ENCODE data around the gene STRBP. TPM values are rescaled to one million over a fixed set of nuclear protein-coding genes. Genes with fewer than 3 reads are reported as not detected.

The STRBP gene
- total and polyA plus RNA-seq, 2 experiments from 2014 or later: 1.4 to 2.5 TPM

GRCh38 chr9:123248630-123249029 is 19.8 kb downstream of the STRBP start:
- H3K4me1 ChIP-seq (ENCODE audit: insufficient read depth): no peaks in the 10 kb centered on the region
- TF ChIP-seq EZH2phosphoT487 (IDR thresholded peaks at IDR 0.05; ENCODE audit: insufficient read depth, low read depth) (no peak), EZH2 (IDR thresholded peaks at IDR 0.05; ENCODE audit: insufficient read depth, poor library complexity, severe bottlenecking) (no peak)
- H2AFZ ChIP-seq: no peak overlapping the region
- no peaks in the 10 kb centered on the region for H3K9me2 ChIP-seq (ENCODE audit: insufficient read depth)
- no peak overlapping the region for H3K4me3 ChIP-seq
- no peak overlapping the region for H3K27ac ChIP-seq
- in situ Hi-C loops (cut with MboI): no loop called here
- no peak overlapping the region for H3K4me2 ChIP-seq (ENCODE audit: unreplicated experiment)
- H3K36me3 ChIP-seq (ENCODE audit: low read depth): no peaks in the 10 kb centered on the region
- no peaks in the 10 kb centered on the region for H4K20me1 ChIP-seq (ENCODE audit: insufficient read depth)
- no peaks in the 10 kb centered on the region for H3K27me3 ChIP-seq (replicated peaks; ENCODE audit: insufficient read depth)
- 86 to 90% methylated on average over 2 of the region's 2 CpGs for WGBS, 2 experiments (ENCODE audit: low coverage in 1 of 2, low lambda C conversion rate in 2 of 2, missing lambda C conversion rate in 2 of 2)
- H3F3A ChIP-seq (ENCODE audit: insufficient read depth): no peaks in the 10 kb centered on the region
- no peaks in the 10 kb centered on the region for H3K79me2 ChIP-seq (ENCODE audit: insufficient read depth)
- H3K9ac ChIP-seq: no peak overlapping the region
- no peaks in the 10 kb centered on the region for H3K9me3 ChIP-seq (ENCODE audit: low read depth)
- DNase-seq: no peak

GRCh38 chr9:123246534-123246933 is 21.9 kb downstream of the STRBP start:
- Histone ChIP-seq H3K4me3 (no peak overlapping the region), H3K9me2 (ENCODE audit: insufficient read depth) (no peaks in the 10 kb centered on the region), H2AFZ (no peak overlapping the region), H3K4me2 (ENCODE audit: unreplicated experiment) (no peak overlapping the region), H3K9me3 (ENCODE audit: low read depth) (no peaks in the 10 kb centered on the region), H3K9ac (no peak overlapping the region), H3K27ac (no peak overlapping the region), H3K36me3 (ENCODE audit: low read depth) (no peaks in the 10 kb centered on the region), H3K4me1 (ENCODE audit: insufficient read depth) (no peaks in the 10 kb centered on the region), H3K79me2 (ENCODE audit: insufficient read depth) (no peaks in the 10 kb centered on the region), H3K27me3 (replicated peaks; ENCODE audit: insufficient read depth) (no peaks in the 10 kb centered on the region), H3F3A (ENCODE audit: insufficient read depth) (no peaks in the 10 kb centered on the region), H4K20me1 (ENCODE audit: insufficient read depth) (no peaks in the 10 kb centered on the region)
- DNase-seq: no peak
- in situ Hi-C loops (cut with MboI): no loop called here
- TF ChIP-seq EZH2 (IDR thresholded peaks at IDR 0.05; ENCODE audit: insufficient read depth, poor library complexity, severe bottlenecking) (no peak), EZH2phosphoT487 (IDR thresholded peaks at IDR 0.05; ENCODE audit: insufficient read depth, low read depth) (no peak)

- Histone ChIP-seq H3K27ac (no peak overlapping the region), H3F3A (ENCODE audit: insufficient read depth) (no peaks in the 10 kb centered on the region), H3K4me2 (ENCODE audit: unreplicated experiment) (no peak overlapping the region), H3K4me3 (no peak overlapping the region), H3K27me3 (replicated peaks; ENCODE audit: insufficient read depth) (no peaks in the 10 kb centered on the region), H3K36me3 (ENCODE audit: low read depth) (no peaks in the 10 kb centered on the region), H3K9ac (no peak overlapping the region), H2AFZ (no peak overlapping the region), H3K9me3 (ENCODE audit: low read depth) (no peaks in the 10 kb centered on the region), H3K79me2 (ENCODE audit: insufficient read depth) (no peaks in the 10 kb centered on the region), H3K4me1 (ENCODE audit: insufficient read depth) (no peaks in the 10 kb centered on the region), H3K9me2 (ENCODE audit: insufficient read depth) (no peaks in the 10 kb centered on the region), H4K20me1 (ENCODE audit: insufficient read depth) (no peaks in the 10 kb centered on the region)
- in situ Hi-C loops (cut with MboI): no loop called here
- TF ChIP-seq EZH2 (IDR thresholded peaks at IDR 0.05; ENCODE audit: insufficient read depth, poor library complexity, severe bottlenecking) (no peak), EZH2phosphoT487 (IDR thresholded peaks at IDR 0.05; ENCODE audit: insufficient read depth, low read depth) (no peak)
- no peak for DNase-seq
- WGBS, 2 experiments (ENCODE audit: low coverage in 1 of 2, low lambda C conversion rate in 2 of 2, missing lambda C conversion rate in 2 of 2): 80 to 88% methylated on average over 1 of the region's 1 CpG
Observed at GRCh38 chr9:123239726-123240125, 28.7 kb downstream of the STRBP start.

GRCh38 chr9:123238365-123238764 is 30.0 kb downstream of the STRBP start:
- no peak overlapping the region for H3K4me2 ChIP-seq (ENCODE audit: unreplicated experiment)

GRCh38 chr9:123237220-123237619 is 31.2 kb downstream of the STRBP start:
- TF ChIP-seq EZH2 (IDR thresholded peaks at IDR 0.05; ENCODE audit: insufficient read depth, poor library complexity, severe bottlenecking): no peak
- TF ChIP-seq EZH2phosphoT487 (IDR thresholded peaks at IDR 0.05; ENCODE audit: insufficient read depth, low read depth): no peak
- Histone ChIP-seq H2AFZ (no peak overlapping the region), H3K27ac (no peak overlapping the region), H3F3A (ENCODE audit: insufficient read depth) (no peaks in the 10 kb centered on the region), H3K9me3 (ENCODE audit: low read depth) (no peaks in the 10 kb centered on the region), H3K9me2 (ENCODE audit: insufficient read depth) (no peaks in the 10 kb centered on the region), H3K4me2 (ENCODE audit: unreplicated experiment) (no peak overlapping the region), H3K36me3 (ENCODE audit: low read depth) (no peaks in the 10 kb centered on the region), H3K79me2 (ENCODE audit: insufficient read depth) (no peaks in the 10 kb centered on the region), H4K20me1 (ENCODE audit: insufficient read depth) (no peaks in the 10 kb centered on the region), H3K27me3 (replicated peaks; ENCODE audit: insufficient read depth) (no peaks in the 10 kb centered on the region), H3K4me3 (no peak overlapping the region), H3K9ac (no peak overlapping the region), H3K4me1 (ENCODE audit: insufficient read depth) (no peaks in the 10 kb centered on the region)
- WGBS, 2 experiments (ENCODE audit: low coverage in 1 of 2, low lambda C conversion rate in 2 of 2, missing lambda C conversion rate in 2 of 2): 78 to 85% methylated on average over 2 of the region's 2 CpGs
- DNase-seq: no peak
- in situ Hi-C loops (cut with MboI): no loop called here

More at GRCh38 chr9:123238365-123238764, 30.0 kb downstream of the STRBP start:
- Histone ChIP-seq H3K9me2 (ENCODE audit: insufficient read depth) (no peaks in the 10 kb centered on the region), H3K79me2 (ENCODE audit: insufficient read depth) (no peaks in the 10 kb centered on the region), H3K9me3 (ENCODE audit: low read depth) (no peaks in the 10 kb centered on the region), H4K20me1 (ENCODE audit: insufficient read depth) (no peaks in the 10 kb centered on the region), H3K4me1 (ENCODE audit: insufficient read depth) (no peaks in the 10 kb centered on the region), H3K4me3 (no peak overlapping the region), H3F3A (ENCODE audit: insufficient read depth) (no peaks in the 10 kb centered on the region), H3K36me3 (ENCODE audit: low read depth) (no peaks in the 10 kb centered on the region), H3K27me3 (replicated peaks; ENCODE audit: insufficient read depth) (no peaks in the 10 kb centered on the region), H2AFZ (no peak overlapping the region), H3K27ac (no peak overlapping the region), H3K9ac (no peak overlapping the region)
- 74 to 75% methylated on average over 3 of the region's 3 CpGs for WGBS, 2 experiments (ENCODE audit: low coverage in 1 of 2, low lambda C conversion rate in 2 of 2, missing lambda C conversion rate in 2 of 2)
- TF ChIP-seq EZH2 (IDR thresholded peaks at IDR 0.05; ENCODE audit: insufficient read depth, poor library complexity, severe bottlenecking) (no peak), EZH2phosphoT487 (IDR thresholded peaks at IDR 0.05; ENCODE audit: insufficient read depth, low read depth) (no peak)
- in situ Hi-C loops (cut with MboI): no loop called here
- DNase-seq: no peak
